Liver (tissue), 3 donors: Measurements from ENCODE around the gene CFAP54.

ENCODE experiments used
- CTCF ChIP-seq: fragments of 150-350 bp; IDR thresholded peaks from 2 replicates; pipeline ENCODE4 v1.5.1; 2017; ENCODE audit warnings: improper control_type of control experiment, low read depth, low read length; ENCODE audit not compliant: missing input control
- HNF4A ChIP-seq, 2 donors: conservative IDR thresholded peaks; 2 replicates each; pipeline ENCODE4 v1.6.1; 2016; ENCODE audit warnings: antibody characterized with exemption in 2 of 2, mild to moderate bottlenecking in 2 of 2
- JUND ChIP-seq, 2 donors: IDR thresholded peaks; 2 replicates each; pipeline ENCODE4 v1.6.1; 2016; ENCODE audit warnings: antibody characterized with exemption in 2 of 2
- SP1 ChIP-seq: IDR thresholded peaks from 2 replicates; pipeline ENCODE4 v1.6.1; 2018; ENCODE audit warnings: antibody characterized with exemption, mild to moderate bottlenecking
- YY1 ChIP-seq: IDR thresholded peaks from 2 replicates; pipeline ENCODE4 v1.6.1; 2016; ENCODE audit warnings: antibody characterized with exemption, mild to moderate bottlenecking
- ZBTB33 ChIP-seq: IDR thresholded peaks from 2 replicates; pipeline ENCODE4 v1.6.1; 2016; ENCODE audit warnings: antibody characterized with exemption
- TF ChIP-seq, protein P1 (sequence below): IDR thresholded peaks from 2 replicates; pipeline ENCODE4 v1.6.1; 2016; ENCODE audit warnings: antibody characterized with exemption, mild to moderate bottlenecking
- TF ChIP-seq, protein P2 (sequence below): IDR thresholded peaks from 2 replicates; pipeline ENCODE4 v1.6.1; 2016; ENCODE audit warnings: antibody characterized with exemption
- donor health status: healthy.
- donor health status: healthy.

DNA sequence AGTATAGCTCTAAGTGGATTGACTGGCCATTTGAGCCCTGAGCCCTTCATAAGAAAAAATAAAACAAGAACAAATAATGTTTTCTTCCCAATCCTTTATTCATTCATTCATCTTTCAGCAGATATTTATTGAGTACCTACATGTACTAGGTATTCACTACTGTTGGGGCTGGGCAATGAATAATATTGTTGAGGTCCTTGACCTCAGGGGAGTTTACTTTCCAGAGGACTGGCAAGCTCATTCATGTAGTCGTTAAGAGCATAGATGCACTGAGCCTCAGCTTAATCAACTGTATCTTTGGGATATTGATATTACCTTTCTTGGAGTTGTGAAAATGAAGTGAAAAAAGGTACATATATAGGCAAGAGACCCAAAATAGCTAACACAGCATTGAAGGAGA is 7.6 kb downstream of the CFAP54 start:
- TF ChIP-seq, protein P1, sequence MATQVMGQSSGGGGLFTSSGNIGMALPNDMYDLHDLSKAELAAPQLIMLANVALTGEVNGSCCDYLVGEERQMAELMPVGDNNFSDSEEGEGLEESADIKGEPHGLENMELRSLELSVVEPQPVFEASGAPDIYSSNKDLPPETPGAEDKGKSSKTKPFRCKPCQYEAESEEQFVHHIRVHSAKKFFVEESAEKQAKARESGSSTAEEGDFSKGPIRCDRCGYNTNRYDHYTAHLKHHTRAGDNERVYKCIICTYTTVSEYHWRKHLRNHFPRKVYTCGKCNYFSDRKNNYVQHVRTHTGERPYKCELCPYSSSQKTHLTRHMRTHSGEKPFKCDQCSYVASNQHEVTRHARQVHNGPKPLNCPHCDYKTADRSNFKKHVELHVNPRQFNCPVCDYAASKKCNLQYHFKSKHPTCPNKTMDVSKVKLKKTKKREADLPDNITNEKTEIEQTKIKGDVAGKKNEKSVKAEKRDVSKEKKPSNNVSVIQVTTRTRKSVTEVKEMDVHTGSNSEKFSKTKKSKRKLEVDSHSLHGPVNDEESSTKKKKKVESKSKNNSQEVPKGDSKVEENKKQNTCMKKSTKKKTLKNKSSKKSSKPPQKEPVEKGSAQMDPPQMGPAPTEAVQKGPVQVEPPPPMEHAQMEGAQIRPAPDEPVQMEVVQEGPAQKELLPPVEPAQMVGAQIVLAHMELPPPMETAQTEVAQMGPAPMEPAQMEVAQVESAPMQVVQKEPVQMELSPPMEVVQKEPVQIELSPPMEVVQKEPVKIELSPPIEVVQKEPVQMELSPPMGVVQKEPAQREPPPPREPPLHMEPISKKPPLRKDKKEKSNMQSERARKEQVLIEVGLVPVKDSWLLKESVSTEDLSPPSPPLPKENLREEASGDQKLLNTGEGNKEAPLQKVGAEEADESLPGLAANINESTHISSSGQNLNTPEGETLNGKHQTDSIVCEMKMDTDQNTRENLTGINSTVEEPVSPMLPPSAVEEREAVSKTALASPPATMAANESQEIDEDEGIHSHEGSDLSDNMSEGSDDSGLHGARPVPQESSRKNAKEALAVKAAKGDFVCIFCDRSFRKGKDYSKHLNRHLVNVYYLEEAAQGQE, result no peak
- TF ChIP-seq HNF4A (conservative IDR thresholded peaks at IDR 0.05) (no peak), CTCF (no peak), ZBTB33 (no peak), SP1 (no peak), JUND (IDR thresholded peaks at IDR 0.05) (no peak), YY1 (no peak)
- TF ChIP-seq, protein P2, sequence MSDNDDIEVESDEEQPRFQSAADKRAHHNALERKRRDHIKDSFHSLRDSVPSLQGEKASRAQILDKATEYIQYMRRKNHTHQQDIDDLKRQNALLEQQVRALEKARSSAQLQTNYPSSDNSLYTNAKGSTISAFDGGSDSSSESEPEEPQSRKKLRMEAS, result no peak
